CD14-positive monocyte (primary cell): ENCODE results near the gene MLF2. TPM values are rescaled to one million over a fixed set of nuclear protein-coding genes. Genes with fewer than 3 reads are reported as not detected.

ENCODE experiments used
- DNase-seq, 3 donors: peaks; one replicate each; pipeline ENCODE4 v3.0.0-alpha.2; 2011 to 2022
- H2AFZ ChIP-seq: 2 replicates; pipeline ENCODE4 v1.6.0; 2012; ENCODE audit warnings: mild to moderate bottlenecking, low read depth, low read length, inconsistent platforms; ENCODE audit not compliant: insufficient read depth, poor library complexity, severe bottlenecking
- H3K27ac ChIP-seq, 2 donors: 1 replicate in 1 of 2; 2 replicates in 1 of 2; pipeline ENCODE4 v1.5.1; 2012 to 2013; ENCODE audit warnings: low read length in 2 of 2, control low read depth in 1 of 2, inconsistent platforms in 1 of 2, low read depth in 1 of 2, mild to moderate bottlenecking in 1 of 2
- H3K27me3 ChIP-seq, 2 donors: one replicate each; pipeline versions ENCODE4 v1.6.0 to v1.6.1; 2011 to 2013; ENCODE audit warnings: low read length in 2 of 2; ENCODE audit not compliant: control insufficient read depth in 2 of 2, insufficient read depth in 2 of 2
- H3K36me3 ChIP-seq, 2 donors: replicated peaks in 1 of 2; 1 replicate in 1 of 2; 2 replicates in 1 of 2; pipeline versions ENCODE4 v1.5.1 to v1.6.1; 2012 to 2013; ENCODE audit warnings: low read length in 2 of 2, control low read depth in 1 of 2, inconsistent platforms in 1 of 2, mild to moderate bottlenecking in 1 of 2; ENCODE audit not compliant: insufficient read depth in 2 of 2, control insufficient read depth in 1 of 2
- H3K4me1 ChIP-seq, 2 donors: 1 replicate in 1 of 2; 2 replicates in 1 of 2; pipeline versions ENCODE4 v1.5.1 to v1.6.1; 2012 to 2013; ENCODE audit warnings: low read length in 2 of 2, control low read depth in 1 of 2, inconsistent platforms in 1 of 2, mild to moderate bottlenecking in 1 of 2, moderate library complexity in 1 of 2; ENCODE audit not compliant: insufficient read depth in 2 of 2, control insufficient read depth in 1 of 2
- H3K4me2 ChIP-seq: replicated peaks from 2 replicates; pipeline ENCODE3; 2012; ENCODE audit warnings: low read length, moderate library complexity, mild to moderate bottlenecking; ENCODE audit not compliant: poor library complexity, severe bottlenecking; ENCODE audit errors: extremely low read depth
- H3K4me3 ChIP-seq, 3 experiments: fragments of 200-600 bp in 1 of 3; sonication (generic) in 1 of 3; replicated peaks in 1 of 3; 1 replicate in 2 of 3; 2 replicates in 1 of 3; pipeline ENCODE4 v1.5.1; 2011 to 2013; ENCODE audit warnings: low read length in 3 of 3, mild to moderate bottlenecking in 3 of 3, control low read depth in 2 of 3, low read depth in 2 of 3, inconsistent platforms in 1 of 3, moderate library complexity in 1 of 3
- H3K79me2 ChIP-seq: 2 replicates; pipeline ENCODE4 v1.6.0; 2012; ENCODE audit warnings: mild to moderate bottlenecking, control low read depth, inconsistent platforms, low read length, moderate library complexity; ENCODE audit not compliant: insufficient read depth
- H3K9ac ChIP-seq: 2 replicates; pipeline ENCODE4 v1.6.0; 2017; ENCODE audit warnings: low read length, mild to moderate bottlenecking; ENCODE audit not compliant: insufficient read depth, poor library complexity, severe bottlenecking
- H3K9me3 ChIP-seq, 2 donors: replicated peaks in 1 of 2; 1 replicate in 1 of 2; 2 replicates in 1 of 2; pipeline versions ENCODE4 v1.5.1 to v1.6.1; 2012 to 2013; ENCODE audit warnings: low read length in 2 of 2, control low read depth in 1 of 2; ENCODE audit not compliant: control insufficient read depth in 1 of 2, insufficient read depth in 1 of 2
- H4K20me1 ChIP-seq: 2 replicates; pipeline ENCODE4 v1.6.0; 2012; ENCODE audit warnings: mild to moderate bottlenecking, low read length, control low read depth, moderate library complexity; ENCODE audit not compliant: insufficient read depth
- H3K27ac Mint-ChIP-seq, 7 donors: one replicate each; pipeline ENCODE4 v1.8.0; 2020; ENCODE audit warnings: mild to moderate bottlenecking in 7 of 7, mixed read lengths in 7 of 7, moderate library complexity in 6 of 7, inconsistent platforms in 2 of 7
- H3K27me3 Mint-ChIP-seq, 3 donors: one replicate each; pipeline ENCODE4 v1.8.0; 2021 to 2022; ENCODE audit warnings: low read depth in 3 of 3, mild to moderate bottlenecking in 3 of 3, mixed read lengths in 3 of 3, moderate library complexity in 3 of 3, inconsistent platforms in 1 of 3
- H3K36me3 Mint-ChIP-seq, 2 donors: one replicate each; pipeline ENCODE4 v1.8.0; 2020; ENCODE audit warnings: mixed read lengths in 2 of 2, inconsistent platforms in 1 of 2, mild to moderate bottlenecking in 1 of 2
- H3K4me1 Mint-ChIP-seq: one replicate; pipeline ENCODE4 v1.8.0; 2020; ENCODE audit warnings: mild to moderate bottlenecking, mixed read lengths
- H3K4me3 Mint-ChIP-seq, 2 donors: one replicate each; pipeline ENCODE4 v1.8.0; 2020; ENCODE audit warnings: mild to moderate bottlenecking in 2 of 2, mixed read lengths in 2 of 2, moderate library complexity in 1 of 2
- H3K9me3 Mint-ChIP-seq, 7 donors: one replicate each; pipeline ENCODE4 v1.8.0; 2020 to 2022; ENCODE audit warnings: mixed read lengths in 7 of 7, mild to moderate bottlenecking in 6 of 7, moderate library complexity in 6 of 7, inconsistent platforms in 2 of 7
- CTCF ChIP-seq: fragments of 200-600 bp; IDR thresholded peaks from one replicate; pipeline ENCODE4 v1.8.0; 2022; ENCODE audit warnings: antibody characterized with exemption, mild to moderate bottlenecking
- WGBS: methylation state at CpG from one replicate; pipeline ENCODE4 v1.1.5; 2013; ENCODE audit warnings: missing lambda C conversion rate; ENCODE audit not compliant: insufficient coverage; 5-methylcytosine and 5-hydroxymethylcytosine counted together
- intact Hi-C, 2 donors: fragments of 100-400 bp; cut with micrococcal nuclease; formaldehyde crosslinking; loops; one replicate each; pipeline versions ENCODE4 v1.15.0 to v1.15.1; 2023
- polyA plus RNA-seq, 3 donors: library from polyadenylated mRNA; depleted of rRNA in 1 of 3; unstranded in 2 of 3; stranded (reverse) in 1 of 3; fragments of 300-500 nt in 2 of 3; fragments of >200 nt in 1 of 3; fragmentation: Illumina TruSeq in 2 of 3; gene quantifications; 1 replicate in 2 of 3; 2 replicates in 1 of 3; pipeline ENCODE4 v1.2.3, GENCODE V29; 2012 to 2021

MLF2 gene
- polyA plus RNA-seq, 3 donors, result 113 to 211 (median 140) TPM

GRCh38 chr12:6765048-6765633 is 12.2 kb upstream of the MLF2 start:
- Histone ChIP-seq H3K4me1 (peaks cover 33 to 38% of the 10 kb centered on the region in 2 donors), H2AFZ (no peak overlapping the region), H3K27me3 (peaks cover 19 to 56% of the 10 kb centered on the region in 2 donors), H3K79me2 (no peaks in the 10 kb centered on the region), H3K9ac (no peak overlapping the region), H3K27ac (no peak overlapping the region), H4K20me1 (no peaks in the 10 kb centered on the region), H3K36me3 (no peaks in the 10 kb centered on the region), H3K4me2 (peak overlapping the region; percentile 84), H3K4me3 (peak overlapping the region in 1 of 3 experiments; percentile 81), H3K9me3 (no peaks in the 10 kb centered on the region)
- WGBS, result 41% methylated on average over 5 of the region's 7 CpGs
- TF ChIP-seq CTCF, result no peak
- H3K4me1 Mint-ChIP-seq, result peaks cover 38% of the 10 kb centered on the region
- intact Hi-C loops, result no loop called here
- H3K27me3 Mint-ChIP-seq, result peaks cover 43 to 64% (median 61%) of the 10 kb centered on the region in 3 donors
- peaks cover 7 to 19% of the 10 kb centered on the region in 2 donors for H3K36me3 Mint-ChIP-seq
- H3K9me3 Mint-ChIP-seq, result peaks cover 0 to 9% (median 5%) of the 10 kb centered on the region in 7 donors
- peak overlapping the region in 3 of 7 donors; percentile 22 to 79 (median 43) for H3K27ac Mint-ChIP-seq
- no peak for DNase-seq
- H3K4me3 Mint-ChIP-seq, result peak overlapping the region; percentile 81 to 92

GRCh38 chr12:6764011-6764828 is 11.3 kb upstream of the MLF2 start:
- TF ChIP-seq CTCF, result no peak
- H2AFZ ChIP-seq, result peak overlapping the region; percentile 67
- H3K27ac ChIP-seq, result no peak overlapping the region

More at GRCh38 chr12:6764011-6764828, 11.3 kb upstream of the MLF2 start:
- peak overlapping the region; percentile 73 for H3K4me2 ChIP-seq
- H3K27me3 Mint-ChIP-seq, result peaks cover 46 to 59% (median 57%) of the 10 kb centered on the region in 3 donors
- DNase-seq, result peak; percentile 77 to 91 (median 85)
- H3K27me3 ChIP-seq, result peaks cover 19 to 50% of the 10 kb centered on the region in 2 donors
- H4K20me1 ChIP-seq, result no peaks in the 10 kb centered on the region
- no peaks in the 10 kb centered on the region for H3K9me3 ChIP-seq
- intact Hi-C loops, result no loop called here
- H3K4me1 ChIP-seq, result peaks cover 33 to 38% of the 10 kb centered on the region in 2 donors
- H3K36me3 ChIP-seq, result no peaks in the 10 kb centered on the region
- WGBS, result 0% methylated on average over 9 of the region's 16 CpGs
- peaks cover 0 to 9% (median 4%) of the 10 kb centered on the region in 7 donors for H3K9me3 Mint-ChIP-seq
- no peaks in the 10 kb centered on the region for H3K79me2 ChIP-seq
- peak overlapping the region in 1 of 3 experiments; percentile 58 for H3K4me3 ChIP-seq
- H3K4me3 Mint-ChIP-seq, result peak overlapping the region; percentile 63 to 85
- no peak overlapping the region for H3K9ac ChIP-seq
- peaks cover 38% of the 10 kb centered on the region for H3K4me1 Mint-ChIP-seq
- H3K36me3 Mint-ChIP-seq, result peaks cover 4 to 19% of the 10 kb centered on the region in 2 donors
- H3K27ac Mint-ChIP-seq, result peak overlapping the region in 1 of 7 donors; percentile 61
